HepG2 (cell line): Measurements from ENCODE around the gene SYT8. TPM values are rescaled to one million over a fixed set of nuclear protein-coding genes. Genes with fewer than 3 reads are reported as not detected.
A peak's percentile ranks its signal among the peaks of the same experiment; 100 is the strongest.

Experiments
- KDM2A ChIP-seq: sonication (generic); formaldehyde crosslinking; IDR thresholded peaks from 2 replicates; pipeline ENCODE4 v1.4.0; 2020; ENCODE audit warnings: low read depth, missing genetic modification reagents, borderline replicate concordance
- KDM3A ChIP-seq: IDR thresholded peaks from 2 replicates; pipeline ENCODE4 v1.6.1; 2018; ENCODE audit warnings: low read depth, missing compliant biosample characterization
- MAF1 ChIP-seq: sonication (generic); formaldehyde crosslinking; IDR thresholded peaks from 2 replicates; pipeline ENCODE4 v1.5.0; 2020; ENCODE audit warnings: missing genetic modification reagents, borderline replicate concordance
- NCOA2 ChIP-seq: sonication (generic); formaldehyde crosslinking; IDR thresholded peaks from 2 replicates; pipeline ENCODE4 v1.8.0; 2022; ENCODE audit warnings: inconsistent platforms
- PAWR ChIP-seq: sonication (generic); formaldehyde crosslinking; IDR thresholded peaks from 2 replicates; pipeline ENCODE4 v1.4.0; 2020; ENCODE audit warnings: missing genetic modification reagents, mild to moderate bottlenecking, borderline replicate concordance
- POLR2A ChIP-seq, 2 experiments: IDR thresholded peaks; 2 replicates each; pipeline ENCODE4 v1.6.1; 2011; ENCODE audit warnings: low read depth in 2 of 2, low read length in 2 of 2, mild to moderate bottlenecking in 1 of 2, moderate library complexity in 1 of 2; ENCODE audit not compliant: insufficient read depth in 1 of 2
- ZFP1 ChIP-seq: IDR thresholded peaks from 2 replicates; pipeline ENCODE4 v1.6.1; 2016
- ZNF180 ChIP-seq: sonication (generic); formaldehyde crosslinking; IDR thresholded peaks from 2 replicates; pipeline ENCODE4 v1.4.0; 2020; ENCODE audit warnings: low read depth, missing genetic modification reagents, borderline replicate concordance
- ZNF557 ChIP-seq: sonication (generic); formaldehyde crosslinking; IDR thresholded peaks from 2 replicates; pipeline ENCODE4 v1.4.0; 2020; ENCODE audit warnings: missing genetic modification reagents
- ZNF567 ChIP-seq: sonication (generic); formaldehyde crosslinking; IDR thresholded peaks from 2 replicates; pipeline ENCODE4 v1.8.1; 2023; ENCODE audit warnings: mild to moderate bottlenecking, missing genetic modification reagents, borderline replicate concordance
- ZSCAN25 ChIP-seq: sonication (generic); formaldehyde crosslinking; IDR thresholded peaks from 2 replicates; pipeline ENCODE4 v1.8.0; 2022; ENCODE audit warnings: mild to moderate bottlenecking, missing genetic modification reagents
- polyA plus RNA-seq, 8 experiments: library from polyadenylated mRNA; depleted of rRNA in 3 of 8; stranded (reverse) in 7 of 8; unstranded in 1 of 8; fragments of >200 nt; fragmentation: Illumina TruSeq in 4 of 8; extraction: Trizol in 4 of 8; gene quantifications; 2 replicates each; pipeline versions ENCODE4 v1.2.1 to v1.2.3, GENCODE V29; 2011 to 2016; ENCODE audit warnings: low read depth in 4 of 8, missing spikeins in 1 of 8, mixed read lengths in 1 of 8; ENCODE audit not compliant: insufficient read depth in 1 of 8
- total RNA-seq, 5 experiments: library from RNA; depleted of rRNA; stranded (reverse); fragments of >200 nt; fragmentation: Illumina TruSeq; extraction: Trizol; gene quantifications; 2 replicates each; pipeline ENCODE4 v1.2.3, GENCODE V29; 2016; ENCODE audit warnings: low read depth in 1 of 5
- TF ChIP-seq, protein P1 (sequence below): sonication (generic); formaldehyde crosslinking; IDR thresholded peaks from 2 replicates; pipeline ENCODE4 v1.4.0; 2020; ENCODE audit warnings: mild to moderate bottlenecking, missing genetic modification reagents, borderline replicate concordance
- TF ChIP-seq, protein P2 (sequence below): IDR thresholded peaks from 2 replicates; pipeline ENCODE4 v1.6.1; 2016; ENCODE audit warnings: low read depth, control low read depth
- TF ChIP-seq, protein P3 (sequence below): sonication (generic); formaldehyde crosslinking; IDR thresholded peaks from 2 replicates; pipeline ENCODE4 v1.8.1; 2023; ENCODE audit warnings: missing genetic modification reagents, inconsistent platforms, borderline replicate concordance
- TF ChIP-seq, protein P4 (sequence below): sonication (generic); formaldehyde crosslinking; conservative IDR thresholded peaks from 2 replicates; pipeline ENCODE4 v1.8.1; 2023; ENCODE audit warnings: missing genetic modification reagents
- TF ChIP-seq, protein P5 (sequence below): sonication (generic); formaldehyde crosslinking; IDR thresholded peaks from 2 replicates; pipeline ENCODE4 v1.4.0; 2020; ENCODE audit warnings: missing genetic modification reagents, borderline replicate concordance

SYT8 gene
- total and polyA plus RNA-seq, 2 of the 13 experiments (the other 11 are each of a cell fraction or from before 2014, with no cell fraction given), result 0.60 to 2.3 TPM

DNA sequence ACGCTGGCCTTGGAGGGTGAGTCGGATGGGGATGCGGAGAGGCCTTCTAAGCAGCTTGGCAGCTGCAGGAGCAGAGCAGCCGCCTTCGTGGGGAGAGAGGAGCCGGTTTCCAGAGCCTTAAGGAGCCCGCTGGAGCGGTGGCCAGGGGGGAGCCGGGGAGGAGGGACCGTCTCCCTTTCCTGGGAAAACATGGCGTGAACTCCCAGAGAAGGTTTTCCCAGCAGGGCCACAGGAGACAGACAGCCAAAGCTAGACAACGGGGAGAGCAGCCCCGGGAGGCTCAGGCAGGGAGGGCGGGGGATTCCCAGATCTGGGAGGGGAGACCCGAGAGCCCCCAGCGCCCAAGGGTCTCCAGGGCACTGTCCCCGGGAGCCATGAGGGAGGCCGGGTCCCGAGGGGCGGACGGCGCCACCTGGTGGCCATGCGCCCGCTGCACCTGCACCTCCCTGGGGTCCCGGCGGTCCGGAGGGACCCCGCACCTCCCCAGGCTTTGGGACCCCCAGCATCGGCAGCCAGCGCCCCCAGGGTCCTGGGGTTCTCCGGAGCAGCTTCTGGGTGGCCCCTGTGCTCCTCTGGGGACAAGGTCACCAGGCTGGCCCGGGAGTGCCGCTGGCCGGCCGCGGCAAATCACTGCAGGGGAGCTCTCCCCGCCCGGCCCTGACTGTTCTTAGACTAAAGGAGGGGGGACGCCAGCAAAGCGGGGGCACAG lies 2.4 kb upstream of the SYT8 start (continued):
- TF ChIP-seq, protein P1, sequence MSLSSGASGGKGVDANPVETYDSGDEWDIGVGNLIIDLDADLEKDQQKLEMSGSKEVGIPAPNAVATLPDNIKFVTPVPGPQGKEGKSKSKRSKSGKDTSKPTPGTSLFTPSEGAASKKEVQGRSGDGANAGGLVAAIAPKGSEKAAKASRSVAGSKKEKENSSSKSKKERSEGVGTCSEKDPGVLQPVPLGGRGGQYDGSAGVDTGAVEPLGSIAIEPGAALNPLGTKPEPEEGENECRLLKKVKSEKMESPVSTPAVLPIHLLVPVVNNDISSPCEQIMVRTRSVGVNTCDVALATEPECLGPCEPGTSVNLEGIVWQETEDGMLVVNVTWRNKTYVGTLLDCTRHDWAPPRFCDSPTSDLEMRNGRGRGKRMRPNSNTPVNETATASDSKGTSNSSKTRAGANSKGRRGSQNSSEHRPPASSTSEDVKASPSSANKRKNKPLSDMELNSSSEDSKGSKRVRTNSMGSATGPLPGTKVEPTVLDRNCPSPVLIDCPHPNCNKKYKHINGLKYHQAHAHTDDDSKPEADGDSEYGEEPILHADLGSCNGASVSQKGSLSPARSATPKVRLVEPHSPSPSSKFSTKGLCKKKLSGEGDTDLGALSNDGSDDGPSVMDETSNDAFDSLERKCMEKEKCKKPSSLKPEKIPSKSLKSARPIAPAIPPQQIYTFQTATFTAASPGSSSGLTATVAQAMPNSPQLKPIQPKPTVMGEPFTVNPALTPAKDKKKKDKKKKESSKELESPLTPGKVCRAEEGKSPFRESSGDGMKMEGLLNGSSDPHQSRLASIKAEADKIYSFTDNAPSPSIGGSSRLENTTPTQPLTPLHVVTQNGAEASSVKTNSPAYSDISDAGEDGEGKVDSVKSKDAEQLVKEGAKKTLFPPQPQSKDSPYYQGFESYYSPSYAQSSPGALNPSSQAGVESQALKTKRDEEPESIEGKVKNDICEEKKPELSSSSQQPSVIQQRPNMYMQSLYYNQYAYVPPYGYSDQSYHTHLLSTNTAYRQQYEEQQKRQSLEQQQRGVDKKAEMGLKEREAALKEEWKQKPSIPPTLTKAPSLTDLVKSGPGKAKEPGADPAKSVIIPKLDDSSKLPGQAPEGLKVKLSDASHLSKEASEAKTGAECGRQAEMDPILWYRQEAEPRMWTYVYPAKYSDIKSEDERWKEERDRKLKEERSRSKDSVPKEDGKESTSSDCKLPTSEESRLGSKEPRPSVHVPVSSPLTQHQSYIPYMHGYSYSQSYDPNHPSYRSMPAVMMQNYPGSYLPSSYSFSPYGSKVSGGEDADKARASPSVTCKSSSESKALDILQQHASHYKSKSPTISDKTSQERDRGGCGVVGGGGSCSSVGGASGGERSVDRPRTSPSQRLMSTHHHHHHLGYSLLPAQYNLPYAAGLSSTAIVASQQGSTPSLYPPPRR, result no peak
- TF ChIP-seq, protein P2, sequence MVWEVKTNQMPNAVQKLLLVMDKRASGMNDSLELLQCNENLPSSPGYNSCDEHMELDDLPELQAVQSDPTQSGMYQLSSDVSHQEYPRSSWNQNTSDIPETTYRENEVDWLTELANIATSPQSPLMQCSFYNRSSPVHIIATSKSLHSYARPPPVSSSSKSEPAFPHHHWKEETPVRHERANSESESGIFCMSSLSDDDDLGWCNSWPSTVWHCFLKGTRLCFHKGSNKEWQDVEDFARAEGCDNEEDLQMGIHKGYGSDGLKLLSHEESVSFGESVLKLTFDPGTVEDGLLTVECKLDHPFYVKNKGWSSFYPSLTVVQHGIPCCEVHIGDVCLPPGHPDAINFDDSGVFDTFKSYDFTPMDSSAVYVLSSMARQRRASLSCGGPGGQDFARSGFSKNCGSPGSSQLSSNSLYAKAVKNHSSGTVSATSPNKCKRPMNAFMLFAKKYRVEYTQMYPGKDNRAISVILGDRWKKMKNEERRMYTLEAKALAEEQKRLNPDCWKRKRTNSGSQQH (CRISPR knock-in tag), result peak; percentile 56; the same call in 1 of the 2 replicates
- no peak for TF ChIP-seq ZFP1 (CRISPR knock-in tag)
- TF ChIP-seq, protein P3, sequence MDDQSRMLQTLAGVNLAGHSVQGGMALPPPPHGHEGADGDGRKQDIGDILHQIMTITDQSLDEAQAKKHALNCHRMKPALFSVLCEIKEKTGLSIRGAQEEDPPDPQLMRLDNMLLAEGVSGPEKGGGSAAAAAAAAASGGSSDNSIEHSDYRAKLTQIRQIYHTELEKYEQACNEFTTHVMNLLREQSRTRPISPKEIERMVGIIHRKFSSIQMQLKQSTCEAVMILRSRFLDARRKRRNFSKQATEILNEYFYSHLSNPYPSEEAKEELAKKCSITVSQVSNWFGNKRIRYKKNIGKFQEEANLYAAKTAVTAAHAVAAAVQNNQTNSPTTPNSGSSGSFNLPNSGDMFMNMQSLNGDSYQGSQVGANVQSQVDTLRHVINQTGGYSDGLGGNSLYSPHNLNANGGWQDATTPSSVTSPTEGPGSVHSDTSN, result no peak
- no peak for TF ChIP-seq POLR2A (IDR thresholded peaks at IDR 0.05; ENCODE audit: insufficient read depth in 1 of 2, low read depth in 2 of 2, low read length in 2 of 2)
- TF ChIP-seq, protein P4, sequence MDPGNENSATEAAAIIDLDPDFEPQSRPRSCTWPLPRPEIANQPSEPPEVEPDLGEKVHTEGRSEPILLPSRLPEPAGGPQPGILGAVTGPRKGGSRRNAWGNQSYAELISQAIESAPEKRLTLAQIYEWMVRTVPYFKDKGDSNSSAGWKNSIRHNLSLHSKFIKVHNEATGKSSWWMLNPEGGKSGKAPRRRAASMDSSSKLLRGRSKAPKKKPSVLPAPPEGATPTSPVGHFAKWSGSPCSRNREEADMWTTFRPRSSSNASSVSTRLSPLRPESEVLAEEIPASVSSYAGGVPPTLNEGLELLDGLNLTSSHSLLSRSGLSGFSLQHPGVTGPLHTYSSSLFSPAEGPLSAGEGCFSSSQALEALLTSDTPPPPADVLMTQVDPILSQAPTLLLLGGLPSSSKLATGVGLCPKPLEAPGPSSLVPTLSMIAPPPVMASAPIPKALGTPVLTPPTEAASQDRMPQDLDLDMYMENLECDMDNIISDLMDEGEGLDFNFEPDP (CRISPR knock-in tag), result no peak
- TF ChIP-seq ZSCAN25 (CRISPR knock-in tag), result peak; percentile 91
- no peak for TF ChIP-seq ZNF557 (CRISPR knock-in tag)
- no peak for TF ChIP-seq ZNF567 (CRISPR knock-in tag)
- TF ChIP-seq, protein P5, sequence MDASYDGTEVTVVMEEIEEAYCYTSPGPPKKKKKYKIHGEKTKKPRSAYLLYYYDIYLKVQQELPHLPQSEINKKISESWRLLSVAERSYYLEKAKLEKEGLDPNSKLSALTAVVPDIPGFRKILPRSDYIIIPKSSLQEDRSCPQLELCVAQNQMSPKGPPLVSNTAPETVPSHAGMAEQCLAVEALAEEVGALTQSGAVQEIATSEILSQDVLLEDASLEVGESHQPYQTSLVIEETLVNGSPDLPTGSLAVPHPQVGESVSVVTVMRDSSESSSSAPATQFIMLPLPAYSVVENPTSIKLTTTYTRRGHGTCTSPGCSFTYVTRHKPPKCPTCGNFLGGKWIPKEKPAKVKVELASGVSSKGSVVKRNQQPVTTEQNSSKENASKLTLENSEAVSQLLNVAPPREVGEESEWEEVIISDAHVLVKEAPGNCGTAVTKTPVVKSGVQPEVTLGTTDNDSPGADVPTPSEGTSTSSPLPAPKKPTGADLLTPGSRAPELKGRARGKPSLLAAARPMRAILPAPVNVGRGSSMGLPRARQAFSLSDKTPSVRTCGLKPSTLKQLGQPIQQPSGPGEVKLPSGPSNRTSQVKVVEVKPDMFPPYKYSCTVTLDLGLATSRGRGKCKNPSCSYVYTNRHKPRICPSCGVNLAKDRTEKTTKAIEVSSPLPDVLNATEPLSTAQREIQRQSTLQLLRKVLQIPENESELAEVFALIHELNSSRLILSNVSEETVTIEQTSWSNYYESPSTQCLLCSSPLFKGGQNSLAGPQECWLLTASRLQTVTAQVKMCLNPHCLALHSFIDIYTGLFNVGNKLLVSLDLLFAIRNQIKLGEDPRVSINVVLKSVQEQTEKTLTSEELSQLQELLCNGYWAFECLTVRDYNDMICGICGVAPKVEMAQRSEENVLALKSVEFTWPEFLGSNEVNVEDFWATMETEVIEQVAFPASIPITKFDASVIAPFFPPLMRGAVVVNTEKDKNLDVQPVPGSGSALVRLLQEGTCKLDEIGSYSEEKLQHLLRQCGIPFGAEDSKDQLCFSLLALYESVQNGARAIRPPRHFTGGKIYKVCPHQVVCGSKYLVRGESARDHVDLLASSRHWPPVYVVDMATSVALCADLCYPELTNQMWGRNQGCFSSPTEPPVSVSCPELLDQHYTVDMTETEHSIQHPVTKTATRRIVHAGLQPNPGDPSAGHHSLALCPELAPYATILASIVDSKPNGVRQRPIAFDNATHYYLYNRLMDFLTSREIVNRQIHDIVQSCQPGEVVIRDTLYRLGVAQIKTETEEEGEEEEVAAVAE (CRISPR knock-in tag), result no peak
- TF ChIP-seq ZNF180 (CRISPR knock-in tag), result no peak
- TF ChIP-seq MAF1 (CRISPR knock-in tag), result no peak
- TF ChIP-seq KDM3A (CRISPR knock-in tag), result peak; percentile 62; the same call in 1 of the 2 replicates
- no peak for TF ChIP-seq PAWR
- no peak for TF ChIP-seq NCOA2
- TF ChIP-seq KDM2A (CRISPR knock-in tag), result peak; percentile 36; the same call in 1 of the 2 replicates
